PC-3 (cell line): Measurements from ENCODE around the gene PCDHGA10. TPM values are rescaled to one million over a fixed set of nuclear protein-coding genes. Genes with fewer than 3 reads are reported as not detected.

Experiments used
- ATAC-seq: fragments of 200-7000 bp; cut with Tn5 transposase; 2 replicates; pipeline ENCODE4 v1.9.1; 2020; ENCODE audit warnings: mild to moderate bottlenecking, moderate library complexity
- BruUV-seq: library from RNA; stranded (reverse); fragments of 400-500 nt; replicated peaks from 2 replicates; lab custom pipeline; 2021; lab: Mats Ljungman, UMichigan
- CTCF ChIA-PET: fragments of 300-600 bp; sonication (Branson Sonifier 250); formaldehyde crosslinking; loops from one replicate; lab custom pipeline; 2022; ENCODE audit warnings: antibody characterized with exemption; lab: Charles Lee
- POLR2A ChIA-PET: fragments of 300-600 bp; sonication (Branson Sonifier 250); formaldehyde crosslinking; loops from one replicate; lab custom pipeline; 2022; ENCODE audit warnings: antibody characterized with exemption; ENCODE audit not compliant: unreplicated experiment; lab: Charles Lee
- DNase-seq: peaks from one replicate; pipeline ENCODE4 v3.0.0-alpha.2; 2015
- H2AFZ ChIP-seq: fragments of 300-600 bp; sonication (generic); 2 replicates; pipeline ENCODE4 v1.6.0; 2016; ENCODE audit warnings: antibody characterized with exemption, low read length
- H3F3A ChIP-seq: fragments of 300-600 bp; sonication (generic); one replicate; pipeline ENCODE4 v1.6.0; 2017; ENCODE audit warnings: antibody characterized with exemption, low read length, control low read depth, mild to moderate bottlenecking; ENCODE audit not compliant: unreplicated experiment
- H3K27ac ChIP-seq: fragments of 300-600 bp; sonication (generic); 2 replicates; pipeline ENCODE4 v1.5.1; 2016; ENCODE audit warnings: mild to moderate bottlenecking, low read length
- H3K27me3 ChIP-seq: fragments of 300-600 bp; sonication (generic); 2 replicates; pipeline ENCODE4 v1.6.1; 2016; ENCODE audit warnings: low read length, mixed read lengths
- H3K36me3 ChIP-seq: fragments of 300-600 bp; sonication (generic); 2 replicates; pipeline ENCODE4 v1.6.1; 2016; ENCODE audit warnings: low read depth, mixed run types, low read length, mixed read lengths
- H3K4me1 ChIP-seq: fragments of 300-600 bp; sonication (generic); 2 replicates; pipeline ENCODE4 v1.5.1; 2016; ENCODE audit warnings: low read length; ENCODE audit not compliant: insufficient read depth
- H3K4me2 ChIP-seq: fragments of 300-600 bp; sonication (generic); 2 replicates; pipeline ENCODE4 v1.6.0; 2016; ENCODE audit warnings: low read length
- H3K4me3 ChIP-seq: fragments of 300-600 bp; sonication (generic); 2 replicates; pipeline ENCODE4 v1.5.1; 2016; ENCODE audit warnings: mild to moderate bottlenecking, low read length, mixed read lengths
- H3K79me2 ChIP-seq: fragments of 300-600 bp; sonication (generic); 2 replicates; pipeline ENCODE4 v1.6.1; 2017; ENCODE audit warnings: low read length, mixed read lengths
- H3K9ac ChIP-seq: fragments of 300-600 bp; sonication (generic); 2 replicates; pipeline ENCODE4 v1.6.0; 2016; ENCODE audit warnings: mild to moderate bottlenecking, low read length
- H3K9me2 ChIP-seq: fragments of 300-600 bp; sonication (generic); replicated peaks from 2 replicates; pipeline ENCODE4 v1.6.1; 2016; ENCODE audit warnings: mixed run types, low read length, mixed read lengths
- H3K9me3 ChIP-seq: fragments of 300-600 bp; sonication (generic); 2 replicates; pipeline ENCODE4 v1.6.1; 2016; ENCODE audit warnings: low read length, mixed read lengths
- H4K20me1 ChIP-seq: fragments of 300-600 bp; sonication (generic); 2 replicates; pipeline ENCODE4 v1.6.1; 2016; ENCODE audit warnings: low read length, mixed read lengths
- CTCF ChIP-seq: fragments of 300-600 bp; sonication (generic); conservative IDR thresholded peaks from 2 replicates; pipeline ENCODE4 v1.5.1; 2017; ENCODE audit warnings: antibody characterized with exemption, low read depth, mild to moderate bottlenecking, low read length
- EZH2 ChIP-seq: fragments of 300-600 bp; sonication (generic); IDR thresholded peaks from one replicate; pipeline ENCODE4 v1.6.1; 2017; ENCODE audit warnings: antibody characterized with exemption, mild to moderate bottlenecking, low read length; ENCODE audit not compliant: unreplicated experiment
- EZH2phosphoT487 ChIP-seq: fragments of 300-600 bp; sonication (generic); IDR thresholded peaks from 2 replicates; pipeline ENCODE4 v1.6.1; 2018; ENCODE audit warnings: mild to moderate bottlenecking, antibody characterized with exemption, low read length, borderline replicate concordance
- intact Hi-C: fragments of 100-400 bp; cut with micrococcal nuclease; formaldehyde crosslinking; loops from 2 replicates; pipeline ENCODE4 v1.9.0; 2023
- total RNA-seq: library from RNA; depleted of rRNA; stranded (reverse); fragments of >200 nt; gene quantifications from 2 replicates; pipeline ENCODE4 v1.2.3, GENCODE V29; 2014

Gene PCDHGA10
- total RNA-seq, 1 experiment from 2014 or later, result 0.84 TPM

- Histone ChIP-seq H3K9me3 (peaks cover 7% of the 10 kb centered on the region; the same call in 1 of the 2 replicates), H3K4me1 (no peaks in the 10 kb centered on the region), H3K9me2 (no peaks in the 10 kb centered on the region), H2AFZ (no peak overlapping the region), H4K20me1 (no peaks in the 10 kb centered on the region), H3K27ac (no peak overlapping the region), H3K4me3 (peak overlapping the region; percentile 23), H3K79me2 (no peaks in the 10 kb centered on the region), H3K4me2 (no peak overlapping the region), H3K36me3 (peaks cover 9% of the 10 kb centered on the region; the same call in 1 of the 2 replicates), H3K9ac (no peak overlapping the region), H3K27me3 (no peaks in the 10 kb centered on the region), H3F3A (no peaks in the 10 kb centered on the region)
- TF ChIP-seq CTCF (no peak), EZH2 (no peak), EZH2phosphoT487 (no peak)
- POLR2A ChIA-PET, result no interaction called here
- CTCF ChIA-PET, result interaction anchor here (2.4 kb wide), 1 partner anchor 126 kb away, joined by 7 read pairs; no protein-coding TSS in a partner anchor
- ATAC-seq (no peak), DNase-seq (no peak)
- no TSS peak for BruUV-seq
- intact Hi-C loops, result loop anchor here (5.0 kb wide), 1 partner anchor 109 kb away; no protein-coding TSS in a partner anchor
Measured at GRCh38 chr5:141398608-141399007, 14.2 kb upstream of the PCDHGA10 start.

- no peaks in the 10 kb centered on the region for H3F3A ChIP-seq
- H3K9me2 ChIP-seq, result no peaks in the 10 kb centered on the region
- no peaks in the 10 kb centered on the region for H3K79me2 ChIP-seq
- H3K9ac ChIP-seq, result no peak overlapping the region
- ChIA-PET CTCF (no interaction called here), POLR2A (no interaction called here)
- intact Hi-C loops, result loop anchor here (5.0 kb wide), 1 partner anchor 108 kb away; no protein-coding TSS in a partner anchor
- peaks cover 9% of the 10 kb centered on the region; the same call in 1 of the 2 replicates for H3K36me3 ChIP-seq
- H4K20me1 ChIP-seq, result no peaks in the 10 kb centered on the region
- TF ChIP-seq CTCF (no peak), EZH2phosphoT487 (no peak), EZH2 (no peak)
- peaks cover 7% of the 10 kb centered on the region; the same call in 1 of the 2 replicates for H3K9me3 ChIP-seq
- ATAC-seq, result no peak
- H3K4me3 ChIP-seq, result no peak overlapping the region
- H3K4me1 ChIP-seq, result no peaks in the 10 kb centered on the region
- H3K27ac ChIP-seq, result no peak overlapping the region
- DNase-seq, result no peak
- no peak overlapping the region for H2AFZ ChIP-seq
- H3K4me2 ChIP-seq, result no peak overlapping the region
- BruUV-seq, result no TSS peak
- H3K27me3 ChIP-seq, result no peaks in the 10 kb centered on the region
Measured at GRCh38 chr5:141399555-141400258, 13.1 kb upstream of the PCDHGA10 start.

- Histone ChIP-seq H3K9me2 (no peaks in the 10 kb centered on the region), H3K79me2 (no peaks in the 10 kb centered on the region), H3K27ac (no peak within 1 kb of the TSS), H3K4me1 (no peaks in the 10 kb centered on the region), H3K27me3 (no peaks in the 10 kb centered on the region), H3K4me2 (no peak within 1 kb of the TSS), H2AFZ (no peak within 1 kb of the TSS), H3K36me3 (peaks cover 9% of the 10 kb centered on the region; the same call in 1 of the 2 replicates), H3F3A (no peaks in the 10 kb centered on the region), H3K4me3 (no peak within 1 kb of the TSS), H3K9ac (no peak within 1 kb of the TSS), H4K20me1 (no peaks in the 10 kb centered on the region), H3K9me3 (peaks cover 14% of the 10 kb centered on the region; the same call in 1 of the 2 replicates)
- BruUV-seq, result no TSS peak
- DNase-seq, result no peak
- no peak for ATAC-seq
- CTCF ChIA-PET, result no interaction called here
- intact Hi-C loops, result no loop called here
- TF ChIP-seq CTCF (no peak), EZH2phosphoT487 (no peak), EZH2 (no peak)
- POLR2A ChIA-PET, result no interaction called here
Measured at GRCh38 chr5:141402553-141403243, 10.1 kb upstream of the PCDHGA10 start, which contains the start of gene PCDHGA9. PCDHGA9 (plus strand) TSS chr5:141402778; CDS start chr5:141402953, 175 bp downstream.
